WERI-Rb-1 (cell line): ENCODE measurements around the gene PLCG2.

Experiments
- DNase-seq: peaks from one replicate; pipeline ENCODE4 v3.0.0-alpha.2; 2020
- H3K27ac ChIP-seq: fragments of 250-450 bp; sonication (Bioruptor Pico); 2 replicates; pipeline ENCODE4 v1.5.1; 2020; ENCODE audit warnings: mild to moderate bottlenecking, moderate library complexity
- H3K27me3 ChIP-seq: fragments of 250-450 bp; sonication (Bioruptor Pico); 2 replicates; pipeline ENCODE4 v1.5.1; 2021; ENCODE audit warnings: mild to moderate bottlenecking, low read depth, moderate library complexity; ENCODE audit not compliant: insufficient read depth, severe bottlenecking
- H3K36me3 ChIP-seq: fragments of 250-450 bp; sonication (Bioruptor Pico); 2 replicates; pipeline ENCODE4 v1.5.1; 2020; ENCODE audit warnings: mild to moderate bottlenecking, moderate library complexity
- H3K4me3 ChIP-seq: 2 replicates; pipeline ENCODE4 v1.5.1; 2011; ENCODE audit warnings: low read depth, mild to moderate bottlenecking, control low read depth, low read length
- H3K9me3 ChIP-seq: fragments of 250-450 bp; sonication (Bioruptor Pico); 2 replicates; pipeline ENCODE4 v1.5.1; 2021; ENCODE audit warnings: mild to moderate bottlenecking, moderate library complexity; ENCODE audit not compliant: severe bottlenecking
- TF ChIP-seq, protein P1 (sequence below): IDR thresholded peaks from 2 replicates; pipeline ENCODE4 v1.5.1; 2011; ENCODE audit warnings: low read depth, mild to moderate bottlenecking, control low read depth, inconsistent platforms, low read length

Gene PLCG2

DNA sequence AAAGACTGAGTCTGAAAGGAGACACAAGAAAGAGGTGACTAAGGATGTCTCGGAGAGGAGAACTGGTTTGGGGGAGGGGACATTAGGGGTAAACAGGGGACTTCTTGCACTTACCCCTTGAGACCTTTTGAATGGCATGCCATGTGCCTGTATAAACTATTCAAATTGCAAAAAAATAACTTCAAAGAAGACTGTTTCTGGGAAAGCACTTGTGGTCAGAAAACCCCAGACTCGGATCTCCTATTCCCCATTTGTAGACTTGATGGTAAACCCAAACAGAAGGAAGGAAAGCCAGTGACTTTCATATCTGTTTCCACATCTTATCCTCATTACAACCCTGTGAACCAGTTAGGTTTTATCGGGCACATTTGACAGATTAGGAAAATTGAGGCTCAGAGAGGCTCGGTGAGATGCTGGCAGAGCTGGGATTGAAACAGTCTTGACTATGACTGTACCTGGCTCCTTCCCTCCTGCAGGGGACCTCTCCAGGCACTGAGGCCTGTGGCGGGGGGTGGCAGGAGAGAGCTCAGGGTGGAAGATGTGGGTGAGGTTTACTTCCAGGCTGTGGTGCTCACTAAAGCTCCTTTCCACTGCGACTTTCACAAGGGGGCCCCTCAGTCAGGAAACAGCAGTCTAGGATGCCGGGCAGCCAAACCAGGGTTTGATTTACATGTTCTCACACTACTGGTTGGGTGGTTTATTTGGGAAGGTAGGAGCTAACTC, 30.5 kb upstream of the PLCG2 start:
- TF ChIP-seq, protein P1, sequence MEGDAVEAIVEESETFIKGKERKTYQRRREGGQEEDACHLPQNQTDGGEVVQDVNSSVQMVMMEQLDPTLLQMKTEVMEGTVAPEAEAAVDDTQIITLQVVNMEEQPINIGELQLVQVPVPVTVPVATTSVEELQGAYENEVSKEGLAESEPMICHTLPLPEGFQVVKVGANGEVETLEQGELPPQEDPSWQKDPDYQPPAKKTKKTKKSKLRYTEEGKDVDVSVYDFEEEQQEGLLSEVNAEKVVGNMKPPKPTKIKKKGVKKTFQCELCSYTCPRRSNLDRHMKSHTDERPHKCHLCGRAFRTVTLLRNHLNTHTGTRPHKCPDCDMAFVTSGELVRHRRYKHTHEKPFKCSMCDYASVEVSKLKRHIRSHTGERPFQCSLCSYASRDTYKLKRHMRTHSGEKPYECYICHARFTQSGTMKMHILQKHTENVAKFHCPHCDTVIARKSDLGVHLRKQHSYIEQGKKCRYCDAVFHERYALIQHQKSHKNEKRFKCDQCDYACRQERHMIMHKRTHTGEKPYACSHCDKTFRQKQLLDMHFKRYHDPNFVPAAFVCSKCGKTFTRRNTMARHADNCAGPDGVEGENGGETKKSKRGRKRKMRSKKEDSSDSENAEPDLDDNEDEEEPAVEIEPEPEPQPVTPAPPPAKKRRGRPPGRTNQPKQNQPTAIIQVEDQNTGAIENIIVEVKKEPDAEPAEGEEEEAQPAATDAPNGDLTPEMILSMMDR: no peak
- H3K27ac ChIP-seq: no peak overlapping the region
- H3K4me3 ChIP-seq: no peak overlapping the region

DNA sequence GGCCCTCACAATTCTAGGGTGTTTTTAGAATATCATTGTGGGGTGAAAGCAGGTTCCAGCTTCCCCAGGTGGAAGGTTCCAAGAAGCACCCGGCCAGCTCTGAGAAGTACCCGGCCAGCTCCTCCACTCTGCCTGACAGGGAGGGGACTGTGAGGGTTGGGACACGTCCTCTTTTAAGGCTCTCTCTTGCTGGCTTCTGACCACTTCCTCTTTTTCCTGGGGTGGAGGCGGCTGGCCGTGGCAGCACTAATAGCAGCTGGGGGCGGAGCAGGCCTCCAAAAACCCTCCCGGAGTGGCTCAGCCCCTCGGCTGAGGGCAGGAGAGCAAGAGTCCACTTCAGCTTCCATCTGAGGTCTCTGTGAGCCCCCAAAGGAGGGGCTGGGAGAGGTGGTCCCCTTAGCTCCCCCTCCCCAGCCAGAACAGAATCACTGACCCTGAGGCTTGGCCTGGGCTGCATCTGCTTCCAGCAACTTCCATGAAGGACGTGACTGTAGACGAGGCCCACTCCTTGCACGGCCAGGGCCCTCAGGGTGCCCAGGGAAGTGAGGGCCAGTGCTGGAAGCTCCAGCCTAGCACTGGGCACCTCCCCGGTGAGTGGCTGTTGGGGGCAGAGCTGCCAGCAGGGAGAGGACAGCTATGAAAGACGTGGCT, 26.7 kb upstream of the PLCG2 start:
- Histone ChIP-seq H3K27ac (no peak overlapping the region), H3K27me3 (no peaks in the 10 kb centered on the region), H3K4me3 (no peak overlapping the region), H3K36me3 (no peaks in the 10 kb centered on the region), H3K9me3 (no peaks in the 10 kb centered on the region)
- no peak for DNase-seq
- TF ChIP-seq, protein P1: no peak

More for the DNA sequence above, 30.5 kb upstream of the PLCG2 start:
- Histone ChIP-seq H3K9me3 (no peaks in the 10 kb centered on the region), H3K36me3 (no peaks in the 10 kb centered on the region), H3K27me3 (no peaks in the 10 kb centered on the region)
- DNase-seq: no peak

DNA sequence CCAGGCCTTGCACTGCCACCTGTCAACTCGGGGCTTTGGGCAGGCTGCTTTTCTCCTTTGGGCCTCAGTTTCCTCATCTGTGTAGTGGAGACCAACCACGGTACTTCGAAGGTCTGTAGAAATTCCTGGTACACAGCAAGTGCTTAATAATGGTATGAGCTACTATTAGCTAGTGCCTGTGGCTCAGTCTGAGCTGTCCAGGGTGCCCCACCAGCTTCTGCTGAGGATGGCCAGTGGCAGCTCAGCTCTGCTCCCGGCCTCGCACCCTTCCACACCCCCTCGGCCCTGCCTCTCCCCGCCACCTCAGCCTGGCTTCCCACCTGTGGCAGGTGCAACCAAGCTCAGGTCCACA, 26.2 kb upstream of the PLCG2 start:
- Histone ChIP-seq H3K27me3 (no peaks in the 10 kb centered on the region), H3K27ac (no peak overlapping the region), H3K36me3 (no peaks in the 10 kb centered on the region), H3K9me3 (no peaks in the 10 kb centered on the region), H3K4me3 (no peak overlapping the region)
- DNase-seq: no peak
- TF ChIP-seq, protein P1: no peak

DNA sequence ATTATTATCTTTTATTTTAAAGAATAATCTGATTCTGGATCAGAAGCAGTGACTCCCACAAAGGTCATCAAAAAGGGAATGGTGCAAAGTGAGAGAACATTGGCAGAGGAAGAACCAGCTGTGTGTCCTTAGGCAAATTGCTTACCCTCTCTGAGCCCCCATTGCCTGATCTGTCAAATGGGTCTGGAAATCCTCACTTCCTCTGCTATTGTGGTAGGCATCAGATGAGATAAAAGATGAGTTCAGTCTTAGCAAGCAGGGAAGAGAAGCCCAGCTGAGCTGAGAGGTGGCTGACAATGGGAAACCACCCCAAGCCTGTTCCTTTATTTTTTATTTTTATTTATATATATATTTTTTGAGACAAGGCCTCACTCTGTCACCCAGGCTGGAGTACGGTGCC, 24.2 kb upstream of the PLCG2 start:
- no peak overlapping the region for H3K27ac ChIP-seq
- H3K4me3 ChIP-seq: no peak overlapping the region
- no peaks in the 10 kb centered on the region for H3K36me3 ChIP-seq
- H3K27me3 ChIP-seq: no peaks in the 10 kb centered on the region
- no peak for DNase-seq
- TF ChIP-seq, protein P1: no peak
- no peaks in the 10 kb centered on the region for H3K9me3 ChIP-seq

DNA sequence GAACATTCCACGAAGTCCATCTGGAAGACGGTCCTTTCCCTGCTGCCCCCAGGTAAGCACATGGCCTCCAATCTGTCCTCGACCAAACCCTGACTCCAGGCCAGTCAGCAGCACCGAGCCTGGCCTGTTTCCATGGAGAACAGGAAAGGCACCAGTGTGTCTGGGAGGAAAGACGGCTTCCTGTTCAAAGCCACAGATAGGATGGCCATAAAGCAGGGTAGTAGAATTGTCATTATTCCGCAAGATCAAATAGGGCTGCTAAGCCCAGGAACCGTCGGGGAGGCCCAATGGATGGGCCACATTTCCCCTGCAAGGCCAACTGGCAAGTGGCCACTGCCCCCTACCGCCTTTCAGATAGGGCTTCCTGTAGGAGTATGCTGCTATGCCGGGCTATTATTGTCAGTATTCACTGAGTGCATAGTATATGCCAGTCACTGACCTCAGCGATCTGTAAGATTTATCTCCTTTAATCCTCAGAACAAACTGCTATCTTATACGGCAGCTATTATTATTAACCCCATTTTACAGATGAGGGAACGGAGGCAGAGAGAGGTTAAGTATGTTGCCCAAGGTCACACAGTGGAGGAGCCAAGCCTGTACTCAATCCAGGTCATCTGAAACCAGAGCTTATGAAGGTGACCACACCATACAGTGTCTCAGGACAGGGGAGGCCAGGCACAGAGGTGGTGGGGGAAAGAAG, 23.0 kb upstream of the PLCG2 start:
- TF ChIP-seq, protein P1: no peak
- no peaks in the 10 kb centered on the region for H3K27me3 ChIP-seq
- no peak for DNase-seq
- no peaks in the 10 kb centered on the region for H3K36me3 ChIP-seq
- no peak overlapping the region for H3K4me3 ChIP-seq
- H3K27ac ChIP-seq: no peak overlapping the region
- H3K9me3 ChIP-seq: no peaks in the 10 kb centered on the region
